ENCODE data around the gene PRKCG.

PRKCG gene

GRCh38 chr19:53898636-53899341 lies 16.8 kb downstream of the PRKCG start:
- no peak for DNase-seq (ENCODE audit: low read depth)

GRCh38 chr19:53900191-53900860 lies 18.3 kb downstream of the PRKCG start:
- DNase-seq (ENCODE audit: low read depth), result no peak

DNA sequence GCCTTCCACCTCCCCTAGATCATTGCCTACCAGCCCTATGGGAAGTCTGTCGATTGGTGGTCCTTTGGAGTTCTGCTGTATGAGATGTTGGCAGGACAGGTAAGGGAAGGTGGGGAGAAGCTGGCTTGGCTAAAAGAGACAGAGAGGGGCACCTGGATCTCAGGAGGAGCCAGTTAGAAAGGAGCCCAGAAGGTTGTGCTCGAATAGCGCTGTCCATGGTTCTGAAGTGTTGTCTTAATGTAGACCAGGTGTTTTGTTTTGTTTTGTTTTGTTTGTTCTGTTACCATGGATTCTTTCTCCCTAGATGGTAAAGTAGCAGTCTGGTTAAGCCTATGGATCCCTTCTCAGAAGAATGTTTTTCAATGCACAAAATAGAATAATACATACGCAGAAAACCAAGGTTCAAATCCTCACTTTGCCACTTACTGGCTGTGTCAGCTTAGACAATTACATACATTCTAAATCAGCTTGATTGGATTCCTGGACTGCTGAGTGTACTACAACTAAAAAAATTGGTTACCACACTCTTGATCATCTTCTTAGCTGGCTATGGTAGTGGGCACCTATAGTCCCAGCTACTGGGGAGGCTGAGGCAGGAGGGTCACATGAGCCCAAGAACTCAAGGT lies 21.2 kb downstream of the PRKCG start:
- no peak for DNase-seq (ENCODE audit: low read depth)

GRCh38 chr19:53904909-53905308 lies 22.9 kb downstream of the PRKCG start:
- DNase-seq (ENCODE audit: low read depth), result no peak

- DNase-seq (ENCODE audit: low read depth), result no peak
These were observed 23.8 kb downstream of the PRKCG start for GRCh38 chr19:53905787-53906186.

- DNase-seq (ENCODE audit: low read depth), result no peak
These were observed 24.5 kb downstream of the PRKCG start for GRCh38 chr19:53906211-53907192.

DNA sequence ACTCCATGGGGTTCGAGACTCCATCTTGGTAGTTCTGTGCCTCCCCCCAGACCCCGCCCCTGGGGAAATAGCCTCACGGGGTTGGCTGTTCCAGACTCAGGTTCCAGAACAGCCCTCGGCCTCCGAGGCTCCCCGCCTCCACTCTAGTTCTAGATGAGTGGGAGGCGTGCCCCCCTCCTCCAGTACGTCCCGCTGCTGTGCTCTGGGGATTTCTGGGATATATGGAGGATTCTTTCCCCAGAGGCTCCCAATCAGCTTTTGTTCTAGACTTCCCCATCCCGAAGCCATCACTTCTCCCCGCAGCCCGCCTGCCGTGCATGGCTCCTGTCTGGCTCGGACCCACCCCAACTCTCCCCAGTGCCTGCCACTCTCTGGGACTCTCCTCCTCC lies 25.2 kb downstream of the PRKCG start:
- DNase-seq (ENCODE audit: low read depth), result no peak

DNA sequence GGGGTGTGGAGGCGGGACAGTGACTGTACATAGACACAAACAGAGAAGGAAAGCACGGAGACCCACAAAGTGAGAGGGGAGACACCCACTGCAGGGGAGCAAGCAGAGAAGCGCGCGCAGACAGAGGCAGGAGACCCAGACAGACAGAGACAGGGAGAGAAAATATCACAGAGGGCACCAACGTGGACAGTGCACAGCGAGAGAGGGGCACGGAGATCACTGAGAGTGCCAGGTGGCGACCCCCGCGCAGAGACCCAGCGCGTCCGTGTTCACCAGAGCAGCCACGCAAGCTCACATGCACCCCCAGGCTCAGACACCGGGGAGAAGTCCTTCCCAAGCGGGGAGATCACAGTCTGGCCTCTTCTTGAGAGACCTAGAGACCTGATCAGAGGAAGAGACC lies 25.7 kb downstream of the PRKCG start:
- no peak for DNase-seq (ENCODE audit: low read depth)

DNA sequence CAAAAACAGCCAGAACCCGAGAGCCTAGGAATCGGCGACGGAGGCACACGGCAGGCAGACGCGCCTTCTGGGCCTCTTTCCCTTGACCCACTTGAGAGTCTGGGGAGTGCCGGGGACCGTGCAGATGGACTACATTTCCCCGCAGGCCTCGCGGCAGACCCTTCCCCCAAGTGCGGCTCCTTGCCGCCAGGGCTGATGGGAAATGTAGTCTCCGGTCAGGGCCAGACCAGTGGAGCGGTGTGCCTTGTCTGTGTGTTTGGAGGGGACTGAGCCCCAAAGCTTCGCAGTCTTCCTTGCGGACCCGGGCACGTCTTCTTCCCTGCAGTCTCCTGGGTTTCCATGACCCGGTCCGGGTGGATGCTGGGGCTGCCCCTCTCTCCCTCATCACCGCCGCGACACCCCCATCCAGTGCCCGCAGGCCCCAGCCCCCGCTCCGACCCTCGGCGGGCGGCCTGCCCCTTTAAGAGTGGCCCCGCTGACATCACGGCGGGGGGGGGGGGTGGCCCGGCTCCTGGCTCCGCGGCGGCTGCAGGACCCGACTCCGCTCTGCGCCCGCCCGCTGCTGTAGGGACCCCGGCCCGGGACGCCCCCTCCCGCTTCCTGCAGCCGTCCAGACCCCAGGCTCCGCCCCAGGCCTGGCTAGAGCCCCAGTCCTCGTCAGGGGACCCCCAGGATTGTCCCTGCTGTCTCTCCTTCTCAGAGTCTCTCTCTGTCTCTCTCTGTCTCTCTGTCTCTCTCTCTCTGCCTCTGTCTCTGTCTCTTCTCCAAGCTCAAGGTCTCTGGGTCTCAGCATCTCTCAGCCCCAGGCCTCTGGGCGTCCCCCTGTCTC lies 26.3 kb downstream of the PRKCG start:
- no peak for DNase-seq (ENCODE audit: low read depth)

- no peak for DNase-seq (ENCODE audit: low read depth)
These were observed 27.0 kb downstream of the PRKCG start, which contains the start of gene CACNG7 for GRCh38 chr19:53908935-53909415. Gene CACNG7 (plus strand): TSS chr19:53909278. CDS start chr19:53912832, 3,554 bp downstream.

DNA sequence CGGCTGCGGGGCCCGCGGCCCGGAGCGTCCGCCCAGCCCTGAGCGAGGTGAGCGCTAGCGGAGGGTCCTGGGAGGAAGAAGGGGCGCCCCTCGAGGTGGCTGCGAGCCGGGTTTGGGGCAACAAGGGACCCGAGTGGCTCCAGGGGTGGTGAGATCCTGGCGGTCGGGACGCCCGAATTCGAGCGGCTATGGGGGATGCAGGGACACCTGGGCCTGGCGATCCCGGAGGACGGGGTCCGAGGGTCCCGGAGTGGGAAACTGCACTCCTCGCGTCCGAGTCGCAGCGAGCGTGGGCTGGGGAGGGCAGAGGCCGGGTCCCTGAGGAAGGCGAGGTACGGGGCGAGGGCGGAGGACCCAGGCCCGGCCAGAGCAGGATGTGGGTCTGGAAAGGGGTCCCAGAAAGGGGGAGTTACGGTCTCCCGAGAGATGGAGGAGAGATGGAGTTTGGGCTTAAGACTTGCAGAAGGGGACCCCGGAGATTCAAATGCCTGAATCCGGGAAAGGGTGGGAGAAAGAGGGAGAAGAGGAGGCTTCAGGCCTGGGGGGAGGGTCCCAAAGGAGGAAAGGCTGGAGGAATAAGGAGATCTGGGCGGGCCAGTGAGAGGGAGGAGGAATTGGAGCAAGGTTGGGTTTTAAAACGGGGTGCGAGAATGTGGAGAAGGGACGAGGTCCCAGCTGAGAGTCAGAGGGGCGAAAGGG lies 27.6 kb downstream of the PRKCG start:
- DNase-seq (ENCODE audit: low read depth), result no peak

DNA sequence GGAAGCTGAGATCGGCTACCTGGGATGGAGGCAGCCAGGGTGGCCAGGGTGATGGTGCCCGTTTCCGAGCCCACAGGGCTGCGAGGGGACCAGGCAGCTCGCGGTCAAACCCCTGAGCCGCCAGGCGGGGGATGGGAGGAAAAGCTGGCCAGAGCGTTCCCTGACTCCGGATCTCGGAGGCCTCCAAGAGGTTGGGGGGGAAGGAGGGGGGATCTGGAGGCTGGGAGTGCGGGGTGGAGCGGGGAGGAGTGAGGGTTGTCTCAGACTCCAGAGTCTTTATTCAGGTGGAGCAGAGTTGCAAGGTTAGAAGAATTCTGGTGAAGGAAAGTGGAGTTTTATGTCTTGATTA lies 28.1 kb downstream of the PRKCG start:
- DNase-seq (ENCODE audit: low read depth), result no peak

DNA sequence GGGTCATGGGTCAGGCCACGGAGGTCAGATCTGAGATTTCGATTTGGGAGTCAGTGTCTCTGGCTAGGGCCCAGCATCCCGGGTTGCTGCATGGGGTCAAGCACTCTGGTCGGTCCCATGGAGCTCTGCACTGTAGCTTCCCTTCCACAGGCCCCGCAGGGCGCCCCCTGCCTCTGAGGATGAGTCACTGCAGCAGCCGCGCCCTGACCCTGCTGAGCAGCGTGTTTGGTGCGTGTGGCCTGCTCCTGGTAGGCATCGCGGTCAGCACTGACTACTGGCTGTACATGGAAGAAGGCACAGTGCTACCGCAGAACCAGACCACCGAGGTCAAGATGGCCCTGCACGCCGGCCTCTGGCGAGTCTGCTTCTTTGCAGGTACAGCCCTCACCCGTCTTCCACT lies 30.7 kb downstream of the PRKCG start:
- no peak for DNase-seq (ENCODE audit: low read depth)

GRCh38 chr19:53915000-53915399 lies 33.0 kb downstream of the PRKCG start:
- peak; percentile 29 for DNase-seq (ENCODE audit: low read depth)

DNA sequence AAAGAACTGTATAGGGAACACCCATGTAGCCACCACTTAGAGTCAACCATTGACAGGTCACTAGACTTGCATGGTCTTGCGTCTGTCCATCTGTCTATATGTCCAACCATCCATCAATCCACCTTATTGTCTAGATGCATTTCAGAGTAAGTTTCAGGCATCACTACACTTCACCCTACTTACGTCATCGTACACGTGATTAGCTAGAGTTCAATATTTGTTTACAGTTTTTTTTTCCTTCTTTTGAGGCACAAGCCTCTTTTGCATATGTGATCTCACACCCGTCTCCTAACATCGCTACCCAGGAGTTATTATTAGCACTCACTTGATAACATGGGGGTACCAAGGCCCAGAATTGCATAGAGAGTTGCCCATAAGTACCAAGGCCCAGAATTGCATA lies 34.0 kb downstream of the PRKCG start:
- DNase-seq (ENCODE audit: low read depth), result no peak

DNA sequence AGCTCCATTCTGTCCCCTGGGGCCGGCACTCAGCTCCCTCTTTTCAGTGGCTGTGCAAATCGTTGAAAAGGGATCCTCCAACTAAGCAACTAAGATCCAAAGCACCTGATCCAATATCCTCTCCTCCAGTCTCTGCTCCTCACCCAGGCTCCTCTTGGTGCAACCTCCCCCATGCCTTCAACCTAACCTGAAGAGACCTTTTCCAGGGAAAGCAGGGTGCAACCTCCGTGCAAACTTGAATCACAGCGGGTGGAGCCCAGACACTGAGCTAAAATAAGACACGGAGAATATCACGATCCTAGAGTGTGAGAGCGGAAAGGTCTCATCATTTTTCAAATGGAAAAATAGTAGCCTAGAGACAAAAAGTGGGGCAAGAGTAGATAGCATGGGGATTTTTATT lies 35.4 kb downstream of the PRKCG start:
- DNase-seq (ENCODE audit: low read depth), result no peak

DNA sequence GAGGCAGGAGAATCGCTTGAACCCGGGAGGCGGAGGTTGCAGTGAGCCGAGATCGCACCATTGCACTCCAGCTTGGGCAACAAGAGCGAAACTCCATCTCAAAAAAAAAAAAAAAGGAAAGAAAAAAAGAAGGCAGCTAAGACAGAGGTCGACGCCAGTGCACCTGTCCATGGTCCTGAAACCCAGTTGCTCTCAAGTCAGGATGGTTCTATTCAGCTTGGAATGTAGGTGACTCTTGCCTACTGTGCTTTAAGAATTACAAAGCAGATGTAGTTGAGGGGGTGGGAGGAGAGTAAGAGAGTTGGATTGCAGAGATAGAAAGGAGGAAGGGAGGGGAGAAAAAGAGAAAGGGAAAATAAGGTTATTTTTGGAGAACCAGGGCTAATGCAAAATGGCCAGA lies 45.7 kb downstream of the PRKCG start:
- no peak for DNase-seq (ENCODE audit: low read depth)

- DNase-seq (ENCODE audit: low read depth), result no peak
These were observed 54.0 kb downstream of the PRKCG start for GRCh38 chr19:53936029-53936428.

- DNase-seq (ENCODE audit: low read depth), result no peak
These were observed 60.2 kb downstream of the PRKCG start for GRCh38 chr19:53942001-53942786.

DNA sequence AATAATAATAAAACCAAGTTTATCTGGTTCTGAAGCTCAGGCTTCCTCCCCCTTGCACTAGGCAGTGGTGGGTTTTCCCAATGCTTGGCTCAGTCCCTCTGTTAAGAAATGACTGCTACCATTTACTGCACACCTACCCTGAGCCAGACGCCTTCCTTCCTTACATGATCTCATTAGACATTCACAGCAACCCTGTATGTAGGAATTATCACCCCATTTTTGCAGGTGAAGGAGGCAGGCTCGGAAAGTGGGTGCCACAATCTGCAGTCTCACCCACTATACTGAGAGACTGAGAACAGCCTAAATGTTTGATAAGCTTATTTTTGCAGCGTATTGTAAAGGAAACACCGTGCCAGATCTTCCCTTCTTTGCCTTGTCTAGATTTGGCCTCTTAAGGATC lies 62.4 kb downstream of the PRKCG start:
- DNase-seq (ENCODE audit: low read depth), result no peak

All from CMK (cell line).